Measurements from ENCODE around the gene HEMK1. TPM values are rescaled to one million over a fixed set of nuclear protein-coding genes. Genes with fewer than 3 reads are reported as not detected.

HEMK1 gene
- total RNA-seq, 2 experiments from 2014 or later, result 19.3 to 27.4 TPM

DNA sequence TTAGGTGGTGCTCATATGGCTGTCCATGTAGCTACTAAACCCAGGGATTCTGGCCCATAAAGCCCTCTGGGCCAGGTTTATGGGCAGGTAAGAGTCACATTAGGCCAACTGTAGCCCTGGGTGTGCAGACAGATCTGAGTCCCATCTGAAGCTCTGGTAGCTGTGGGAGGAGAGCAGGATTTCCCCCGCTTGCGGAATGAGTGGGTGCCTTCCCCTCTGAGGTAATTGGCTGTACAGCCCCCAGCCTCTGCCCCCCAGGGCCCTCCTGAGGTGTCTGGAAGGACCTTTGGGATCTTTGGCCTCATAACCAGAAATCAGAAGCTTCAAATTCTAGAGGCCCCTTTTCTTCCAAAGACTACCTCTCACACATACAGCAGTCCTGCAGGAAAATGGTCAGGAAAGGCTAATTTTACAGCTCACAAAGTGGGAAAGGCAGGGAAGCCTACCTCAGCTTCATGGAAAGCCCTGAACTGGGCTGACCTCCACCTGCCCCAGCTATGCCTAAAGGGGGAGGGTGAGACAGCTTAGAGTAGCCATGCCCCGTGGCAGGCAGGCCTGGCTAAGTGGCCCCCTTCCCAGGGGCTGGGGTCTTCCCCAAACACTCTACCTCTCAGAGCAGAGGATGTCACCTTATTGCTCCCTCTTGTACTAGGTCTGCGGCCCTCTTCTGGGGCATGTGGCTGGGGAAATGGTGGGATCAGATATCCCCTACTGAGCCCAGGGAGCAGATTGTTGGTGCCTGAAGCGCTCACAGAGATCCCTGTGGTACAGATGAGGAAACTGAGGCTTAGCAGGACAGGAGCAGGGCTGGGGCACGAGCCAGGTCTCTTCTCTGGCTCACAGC, 16.8 kb downstream of the HEMK1 start:
- H3K4me3 ChIP-seq (ENCODE audit: low read depth, low read length, poor library complexity, severe bottlenecking), result no peak overlapping the region
- DNase-seq (ENCODE audit: low spot score), result no peak
- no peaks in the 10 kb centered on the region for H3K36me3 ChIP-seq (ENCODE audit: insufficient read depth, low read length)
- H3K4me2 ChIP-seq (ENCODE audit: low read length), result no peak overlapping the region
- H3K27ac ChIP-seq (ENCODE audit: low read depth, low read length, poor library complexity, severe bottlenecking), result no peak overlapping the region
- H3K79me2 ChIP-seq (ENCODE audit: insufficient read depth, low read depth, low read length), result no peaks in the 10 kb centered on the region
- ChIA-PET POLR2A (interaction anchor here (0.5 kb wide), 1 partner anchor 33 kb away, joined by 3 read pairs; no protein-coding TSS in a partner anchor), CTCF (ENCODE audit: unreplicated experiment) (no interaction called here)
- H2AFZ ChIP-seq (ENCODE audit: low read length), result no peak overlapping the region
- no peaks in the 10 kb centered on the region for H3K9me3 ChIP-seq (ENCODE audit: low read length)
- intact Hi-C loops (cut with micrococcal nuclease; ENCODE audit: unreplicated experiment), result no loop called here
- H3K4me1 ChIP-seq (ENCODE audit: insufficient read depth, low read length, poor library complexity, severe bottlenecking), result peaks cover 9% of the 10 kb centered on the region
- no peak for TF ChIP-seq CTCF (conservative IDR thresholded peaks at IDR 0.05; ENCODE audit: low read length)
- no peak for TF ChIP-seq EZH2phosphoT487 (IDR thresholded peaks at IDR 0.05; ENCODE audit: borderline replicate concordance, low read depth, low read length)
- H3K9me2 ChIP-seq (ENCODE audit: insufficient read depth, low read length), result no peaks in the 10 kb centered on the region
- H4K20me1 ChIP-seq (ENCODE audit: insufficient read depth, low read length), result no peaks in the 10 kb centered on the region
- no TSS peak for BruUV-seq (replicated peaks)

DNA sequence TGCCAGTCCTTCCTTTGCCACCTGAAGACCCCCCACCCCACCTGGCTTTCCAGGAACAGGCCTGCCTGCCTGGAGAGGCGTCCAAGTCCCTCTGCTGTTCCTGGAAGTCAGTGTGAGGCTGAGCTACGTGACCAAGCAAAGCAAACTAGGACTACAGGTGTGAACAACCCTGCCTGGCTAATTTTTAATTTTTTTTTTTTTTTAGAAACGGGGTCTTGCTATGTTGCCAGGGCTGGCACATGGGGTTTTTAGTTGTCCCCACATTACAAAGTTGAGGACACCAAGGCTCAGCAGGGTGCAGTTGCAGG, 17.4 kb downstream of the HEMK1 start:
- TF ChIP-seq CTCF (conservative IDR thresholded peaks at IDR 0.05; ENCODE audit: low read length) (no peak), EZH2phosphoT487 (IDR thresholded peaks at IDR 0.05; ENCODE audit: borderline replicate concordance, low read depth, low read length) (no peak)
- Histone ChIP-seq H3K79me2 (ENCODE audit: insufficient read depth, low read depth, low read length) (no peaks in the 10 kb centered on the region), H3K36me3 (ENCODE audit: insufficient read depth, low read length) (no peaks in the 10 kb centered on the region), H3K9me2 (ENCODE audit: insufficient read depth, low read length) (no peaks in the 10 kb centered on the region), H2AFZ (ENCODE audit: low read length) (no peak overlapping the region), H3K4me2 (ENCODE audit: low read length) (no peak overlapping the region), H3K4me1 (ENCODE audit: insufficient read depth, low read length, poor library complexity, severe bottlenecking) (peaks cover 10% of the 10 kb centered on the region), H3K9me3 (ENCODE audit: low read length) (no peaks in the 10 kb centered on the region), H3K27ac (ENCODE audit: low read depth, low read length, poor library complexity, severe bottlenecking) (no peak overlapping the region), H4K20me1 (ENCODE audit: insufficient read depth, low read length) (no peaks in the 10 kb centered on the region), H3K4me3 (ENCODE audit: low read depth, low read length, poor library complexity, severe bottlenecking) (no peak overlapping the region)
- ChIA-PET POLR2A (interaction anchor here (0.9 kb wide), 1 partner anchor 11 kb away, joined by 4 read pairs; no protein-coding TSS in a partner anchor), CTCF (ENCODE audit: unreplicated experiment) (no interaction called here)
- intact Hi-C loops (cut with micrococcal nuclease; ENCODE audit: unreplicated experiment), result no loop called here
- BruUV-seq (replicated peaks), result no TSS peak
- DNase-seq (ENCODE audit: low spot score), result no peak

DNA sequence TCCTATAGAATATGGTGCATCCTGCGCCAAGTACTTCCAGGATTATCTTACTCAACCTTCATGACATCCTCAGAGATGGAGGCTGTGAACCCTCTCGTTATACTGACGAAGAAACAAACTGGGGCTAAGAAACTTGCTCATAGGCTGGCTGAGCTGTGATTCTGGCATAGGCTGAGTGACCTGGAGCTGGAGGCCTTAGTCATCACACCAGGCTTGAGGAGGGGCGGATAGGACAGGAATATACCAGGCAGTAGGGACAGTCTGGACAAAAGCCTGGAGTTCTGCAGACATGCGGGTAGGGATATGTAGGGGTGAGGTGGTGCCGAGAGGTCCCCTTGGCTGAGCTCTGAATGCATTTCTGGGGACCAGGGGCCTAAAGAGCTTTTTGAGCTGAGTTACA, 18.1 kb downstream of the HEMK1 start:
- intact Hi-C loops (cut with micrococcal nuclease; ENCODE audit: unreplicated experiment), result no loop called here
- H3K4me2 ChIP-seq (ENCODE audit: low read length), result no peak overlapping the region
- ChIA-PET CTCF (ENCODE audit: unreplicated experiment) (no interaction called here), POLR2A (interaction anchor here (0.9 kb wide), 1 partner anchor 11 kb away, joined by 4 read pairs; no protein-coding TSS in a partner anchor)
- no peaks in the 10 kb centered on the region for H3K9me3 ChIP-seq (ENCODE audit: low read length)
- H2AFZ ChIP-seq (ENCODE audit: low read length), result no peak overlapping the region
- no peak overlapping the region for H3K4me3 ChIP-seq (ENCODE audit: low read depth, low read length, poor library complexity, severe bottlenecking)
- peaks cover 10% of the 10 kb centered on the region for H3K4me1 ChIP-seq (ENCODE audit: insufficient read depth, low read length, poor library complexity, severe bottlenecking)
- TF ChIP-seq EZH2phosphoT487 (IDR thresholded peaks at IDR 0.05; ENCODE audit: borderline replicate concordance, low read depth, low read length) (no peak), CTCF (conservative IDR thresholded peaks at IDR 0.05; ENCODE audit: low read length) (no peak)
- no peak overlapping the region for H3K27ac ChIP-seq (ENCODE audit: low read depth, low read length, poor library complexity, severe bottlenecking)
- no peaks in the 10 kb centered on the region for H3K36me3 ChIP-seq (ENCODE audit: insufficient read depth, low read length)
- BruUV-seq (replicated peaks), result no TSS peak
- no peaks in the 10 kb centered on the region for H3K9me2 ChIP-seq (ENCODE audit: insufficient read depth, low read length)
- DNase-seq (ENCODE audit: low spot score), result no peak
- no peaks in the 10 kb centered on the region for H3K79me2 ChIP-seq (ENCODE audit: insufficient read depth, low read depth, low read length)
- no peaks in the 10 kb centered on the region for H4K20me1 ChIP-seq (ENCODE audit: insufficient read depth, low read length)
